ENCODE measurements around the gene LRTM1.

The LRTM1 gene

DNA sequence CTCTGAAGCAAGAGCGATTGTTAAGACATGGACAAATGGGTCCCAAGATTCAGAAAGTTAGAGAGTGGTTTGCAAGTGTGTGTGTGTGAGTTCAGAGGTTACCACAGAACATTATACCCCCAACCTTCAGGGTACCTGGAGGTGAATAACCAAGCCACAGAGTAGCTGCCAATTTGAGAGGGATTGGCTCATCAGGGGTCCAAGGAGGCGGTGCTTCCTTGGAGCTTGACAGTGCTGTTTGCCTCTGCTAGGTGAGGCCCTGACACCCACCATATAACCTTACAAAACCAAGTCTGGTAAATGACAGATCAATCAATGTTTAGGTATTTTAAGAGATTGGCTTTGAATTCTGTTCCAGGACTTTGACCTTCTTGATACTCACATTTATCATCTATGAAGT lies 35.7 kb downstream of the LRTM1 start:
- H3K4me1 Mint-ChIP-seq (ENCODE audit: low read depth): no peaks in the 10 kb centered on the region
- no peak for DNase-seq
- no peak overlapping the region for H3K4me3 Mint-ChIP-seq
- H3K9me3 Mint-ChIP-seq: peaks cover 2% of the 10 kb centered on the region
- no peak overlapping the region for H3K27ac Mint-ChIP-seq
- H3K27me3 Mint-ChIP-seq: no peaks in the 10 kb centered on the region
- no peaks in the 10 kb centered on the region for H3K36me3 Mint-ChIP-seq (ENCODE audit: low read depth)

DNA sequence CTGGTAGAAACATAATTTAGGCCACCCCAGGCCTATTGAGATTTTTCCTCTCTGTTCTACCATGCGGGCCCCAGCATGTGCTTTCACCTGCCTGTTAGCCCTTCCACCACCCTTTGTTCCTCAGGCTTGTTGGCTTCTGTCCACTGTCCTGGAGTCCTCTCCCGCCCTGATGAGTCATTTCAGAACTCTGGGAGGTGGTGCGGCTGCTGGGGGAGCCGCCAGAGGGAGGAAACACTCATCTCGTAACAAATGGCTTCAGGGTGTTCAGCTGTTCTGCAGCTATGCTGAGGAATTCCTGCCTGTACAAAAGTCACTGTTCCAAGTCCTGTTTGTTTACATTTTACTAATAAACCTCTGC lies 36.3 kb downstream of the LRTM1 start:
- Mint-ChIP-seq H3K27me3 (no peaks in the 10 kb centered on the region), H3K9me3 (peaks cover 2% of the 10 kb centered on the region), H3K36me3 (ENCODE audit: low read depth) (no peaks in the 10 kb centered on the region), H3K4me1 (ENCODE audit: low read depth) (no peaks in the 10 kb centered on the region), H3K4me3 (no peak overlapping the region), H3K27ac (no peak overlapping the region)
- no peak for DNase-seq

DNA sequence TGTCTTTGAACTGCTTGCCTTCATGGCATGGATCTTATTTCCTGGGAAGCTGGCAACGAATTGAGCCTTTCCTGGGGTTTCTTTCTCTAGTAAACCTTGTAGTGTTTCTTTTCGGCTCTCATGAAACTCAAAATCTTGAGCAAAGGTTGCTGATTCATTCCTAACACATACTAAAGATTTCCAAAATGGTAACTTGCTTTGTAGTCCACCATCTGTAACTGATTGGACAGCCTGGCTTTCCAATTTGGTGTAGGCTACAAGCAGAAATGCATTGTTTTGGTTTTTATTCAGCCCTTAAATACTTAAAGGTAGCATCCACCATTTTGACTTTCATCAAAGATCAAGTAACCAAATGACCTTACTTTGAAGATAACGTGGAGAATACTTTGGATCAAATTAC lies 38.1 kb downstream of the LRTM1 start:
- Mint-ChIP-seq H3K9me3 (peaks cover 2% of the 10 kb centered on the region), H3K27ac (no peak overlapping the region), H3K27me3 (no peaks in the 10 kb centered on the region), H3K36me3 (ENCODE audit: low read depth) (no peaks in the 10 kb centered on the region), H3K4me1 (ENCODE audit: low read depth) (no peaks in the 10 kb centered on the region), H3K4me3 (no peak overlapping the region)
- no peak for DNase-seq

DNA sequence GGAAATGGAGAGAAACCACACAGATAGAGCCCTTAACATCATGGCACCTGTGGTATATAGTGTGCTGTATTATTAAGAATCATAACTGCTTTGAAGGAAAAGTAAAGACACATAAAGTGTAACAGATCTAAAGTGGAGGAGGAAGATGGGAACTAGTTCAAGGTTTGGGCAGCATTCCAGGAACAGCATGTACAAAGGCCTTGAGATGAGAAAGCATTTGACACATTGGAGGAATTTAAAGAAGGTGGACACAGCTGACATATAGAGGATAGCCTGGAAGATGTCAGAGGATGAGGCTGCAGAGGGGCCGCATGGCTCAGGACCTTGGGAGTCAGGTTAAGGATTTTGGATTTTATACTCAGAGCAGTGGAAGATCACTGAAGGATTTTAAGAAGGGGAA lies 39.0 kb downstream of the LRTM1 start:
- no peak for DNase-seq

DNA sequence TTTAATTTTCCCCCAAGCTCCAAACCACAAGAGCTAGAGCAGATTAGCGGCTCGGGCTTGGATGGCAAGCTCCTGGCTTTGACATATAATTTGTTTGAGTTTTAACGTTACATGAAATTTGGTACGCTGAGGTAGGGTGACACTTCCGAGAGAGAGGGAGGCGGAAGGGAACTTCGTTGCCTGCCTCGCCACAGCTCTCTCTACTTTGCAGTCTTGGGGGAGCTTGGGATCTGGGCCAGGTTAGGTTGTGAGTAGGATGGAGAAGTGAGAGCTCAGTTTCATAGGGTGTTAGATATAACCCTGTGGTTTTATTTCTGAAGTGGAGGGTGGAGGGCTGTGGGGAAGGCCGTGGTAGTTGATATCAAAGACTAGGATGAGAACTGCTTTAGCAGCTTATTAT lies 39.7 kb downstream of the LRTM1 start:
- no peak overlapping the region for H3K4me3 Mint-ChIP-seq
- H3K27ac Mint-ChIP-seq: no peak overlapping the region
- H3K36me3 Mint-ChIP-seq (ENCODE audit: low read depth): no peaks in the 10 kb centered on the region
- peaks cover 2% of the 10 kb centered on the region for H3K9me3 Mint-ChIP-seq
- DNase-seq: no peak
- H3K27me3 Mint-ChIP-seq: no peaks in the 10 kb centered on the region
- no peaks in the 10 kb centered on the region for H3K4me1 Mint-ChIP-seq (ENCODE audit: low read depth)

More for the DNA sequence above, 39.0 kb downstream of the LRTM1 start:
- Mint-ChIP-seq H3K27ac (no peak overlapping the region), H3K4me3 (no peak overlapping the region), H3K27me3 (no peaks in the 10 kb centered on the region), H3K4me1 (ENCODE audit: low read depth) (no peaks in the 10 kb centered on the region), H3K36me3 (ENCODE audit: low read depth) (no peaks in the 10 kb centered on the region), H3K9me3 (peaks cover 2% of the 10 kb centered on the region)

DNA sequence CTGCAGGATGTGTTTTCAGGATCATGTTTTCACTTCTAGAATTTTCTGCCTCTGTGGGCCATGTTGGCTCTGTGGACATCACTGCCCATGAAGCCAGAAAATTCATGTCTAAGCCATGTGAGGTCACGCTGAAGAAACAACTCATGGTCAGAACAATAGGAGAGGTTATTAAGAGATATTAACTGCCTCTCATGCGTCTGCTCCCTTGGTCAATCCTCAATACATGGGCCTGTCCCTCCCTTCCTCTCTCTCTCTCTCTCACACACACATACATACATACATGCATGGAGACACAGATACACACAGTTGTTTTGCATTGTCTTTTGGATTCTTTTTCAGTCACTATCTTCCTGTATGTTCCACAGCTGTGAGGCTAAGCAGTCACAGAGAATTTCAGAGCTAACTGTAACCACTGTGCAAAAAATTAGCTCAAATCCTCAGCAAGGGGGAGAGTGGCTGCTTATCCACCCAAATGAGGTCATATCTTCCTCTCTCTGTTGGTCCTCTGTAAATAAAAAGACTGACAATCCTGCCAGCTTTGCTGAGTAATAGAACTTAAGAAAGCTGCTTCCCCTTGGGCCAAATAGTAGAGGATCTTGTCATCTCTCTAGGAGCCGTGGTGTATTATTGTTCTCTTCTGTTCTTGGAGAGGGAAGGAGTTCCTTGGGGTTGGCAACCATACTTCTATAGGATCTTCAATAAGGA lies 45.6 kb downstream of the LRTM1 start:
- no peaks in the 10 kb centered on the region for H3K27me3 Mint-ChIP-seq
- no peaks in the 10 kb centered on the region for H3K9me3 Mint-ChIP-seq

DNA sequence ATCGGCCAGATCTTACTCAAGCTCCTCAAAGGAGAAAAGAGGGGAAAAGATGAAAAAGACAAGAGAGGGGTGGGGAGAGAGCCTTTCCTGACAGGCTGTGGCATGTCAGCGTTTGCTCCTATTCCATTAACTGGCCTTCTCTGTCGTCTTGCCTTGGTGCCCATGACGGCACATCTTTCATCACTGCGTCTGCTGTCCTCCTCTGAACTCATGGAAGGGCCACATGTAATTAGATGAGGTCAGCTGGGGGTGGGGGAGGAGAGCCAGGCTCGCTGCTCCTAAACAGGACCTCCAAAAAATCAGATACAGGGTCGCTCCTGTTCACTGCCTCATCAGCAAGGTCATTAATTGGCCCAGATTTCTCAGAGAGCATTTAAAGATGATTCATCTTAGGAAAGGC lies 49.7 kb downstream of the LRTM1 start:
- Mint-ChIP-seq H3K9me3 (peaks cover 3% of the 10 kb centered on the region), H3K4me3 (no peak overlapping the region), H3K4me1 (ENCODE audit: low read depth) (no peaks in the 10 kb centered on the region), H3K36me3 (ENCODE audit: low read depth) (no peaks in the 10 kb centered on the region), H3K27ac (no peak overlapping the region), H3K27me3 (no peaks in the 10 kb centered on the region)
- DNase-seq: no peak

More for the DNA sequence above, 45.6 kb downstream of the LRTM1 start:
- H3K4me3 Mint-ChIP-seq: no peak overlapping the region
- no peak overlapping the region for H3K27ac Mint-ChIP-seq
- H3K4me1 Mint-ChIP-seq (ENCODE audit: low read depth): no peaks in the 10 kb centered on the region
- no peak for DNase-seq
- no peaks in the 10 kb centered on the region for H3K36me3 Mint-ChIP-seq (ENCODE audit: low read depth)

DNA sequence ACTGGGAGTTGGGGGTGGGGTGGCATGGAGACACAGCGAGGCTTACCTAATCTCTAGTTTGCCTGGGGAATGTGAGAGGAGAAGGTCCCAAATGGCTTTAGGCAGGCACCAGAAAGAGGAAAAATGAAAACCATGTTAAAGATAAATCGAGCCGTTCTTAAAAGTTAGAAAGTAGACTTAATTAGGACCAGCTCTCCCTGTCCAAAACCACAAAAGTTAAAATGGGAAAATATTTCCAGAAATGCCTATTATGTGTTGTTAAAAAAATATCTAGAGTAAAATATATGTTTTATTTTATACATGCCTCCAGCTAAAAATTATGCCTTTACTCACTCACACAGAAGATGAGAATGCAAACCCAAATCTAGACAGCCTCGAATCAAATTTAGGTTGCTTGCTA lies 50.1 kb downstream of the LRTM1 start:
- no peaks in the 10 kb centered on the region for H3K4me1 Mint-ChIP-seq (ENCODE audit: low read depth)
- H3K4me3 Mint-ChIP-seq: no peak overlapping the region
- H3K27me3 Mint-ChIP-seq: no peaks in the 10 kb centered on the region

DNA sequence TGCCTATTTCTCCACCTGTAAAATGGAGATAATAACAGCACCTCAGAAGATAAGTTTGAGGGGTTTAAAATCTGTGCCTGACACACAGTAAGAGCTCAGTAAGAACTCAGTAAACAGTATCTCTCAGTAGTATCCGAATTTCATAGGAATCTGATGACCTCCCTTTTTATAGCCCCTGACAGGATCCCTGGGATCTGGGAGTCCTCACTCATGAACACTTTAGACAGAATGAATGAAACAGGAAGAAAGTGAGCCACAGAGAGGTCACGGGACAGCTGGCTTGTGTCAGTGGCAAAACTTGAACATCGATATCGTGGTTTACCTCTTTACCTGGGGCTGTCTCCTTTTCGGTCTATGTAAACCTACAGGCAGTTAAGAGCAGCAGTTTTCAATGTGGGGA lies 51.2 kb downstream of the LRTM1 start:
- no peaks in the 10 kb centered on the region for H3K4me1 Mint-ChIP-seq (ENCODE audit: low read depth)
- no peak overlapping the region for H3K27ac Mint-ChIP-seq
- H3K4me3 Mint-ChIP-seq: no peak overlapping the region
- DNase-seq: no peak
- peaks cover 3% of the 10 kb centered on the region for H3K9me3 Mint-ChIP-seq
- no peaks in the 10 kb centered on the region for H3K36me3 Mint-ChIP-seq (ENCODE audit: low read depth)
- no peaks in the 10 kb centered on the region for H3K27me3 Mint-ChIP-seq

More for the DNA sequence above, 50.1 kb downstream of the LRTM1 start:
- Mint-ChIP-seq H3K9me3 (peaks cover 3% of the 10 kb centered on the region), H3K27ac (no peak overlapping the region), H3K36me3 (ENCODE audit: low read depth) (no peaks in the 10 kb centered on the region)
- no peak for DNase-seq

DNA sequence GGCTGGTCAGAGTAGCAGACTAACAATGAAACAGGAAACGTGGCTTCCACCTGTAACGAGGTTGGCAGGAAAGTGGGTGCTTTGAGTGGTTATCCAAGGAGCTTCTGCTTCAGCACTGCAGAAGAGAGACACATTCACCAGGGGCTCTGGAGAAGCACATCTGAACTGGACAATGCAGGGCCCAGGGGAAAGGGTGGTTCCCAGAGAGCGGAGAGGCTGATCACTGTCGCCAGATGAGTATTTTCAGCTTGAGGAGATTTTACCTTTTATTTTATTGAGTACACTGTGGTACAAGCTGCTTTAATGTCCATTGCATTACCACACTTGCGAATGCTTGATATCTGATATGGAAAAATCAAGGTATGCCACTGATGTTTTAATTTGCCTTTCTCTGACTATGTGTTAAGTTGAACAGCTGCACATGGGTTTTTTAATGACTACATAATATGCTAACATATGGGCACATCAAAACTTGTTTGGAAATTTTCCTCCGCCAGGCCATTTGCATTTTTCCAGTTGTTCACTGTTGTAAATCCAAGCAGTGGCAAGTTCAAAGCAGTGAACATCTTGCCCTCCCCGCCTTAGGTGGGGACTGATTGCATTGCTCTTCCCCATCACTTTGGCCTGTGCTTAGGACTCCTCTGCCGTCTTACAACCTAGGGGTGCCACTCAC lies 52.1 kb downstream of the LRTM1 start:
- DNase-seq: no peak
- H3K27me3 Mint-ChIP-seq: no peaks in the 10 kb centered on the region
- H3K36me3 Mint-ChIP-seq (ENCODE audit: low read depth): no peaks in the 10 kb centered on the region
- peaks cover 3% of the 10 kb centered on the region for H3K9me3 Mint-ChIP-seq
- no peak overlapping the region for H3K4me3 Mint-ChIP-seq
- H3K4me1 Mint-ChIP-seq (ENCODE audit: low read depth): no peaks in the 10 kb centered on the region
- H3K27ac Mint-ChIP-seq: no peak overlapping the region

DNA sequence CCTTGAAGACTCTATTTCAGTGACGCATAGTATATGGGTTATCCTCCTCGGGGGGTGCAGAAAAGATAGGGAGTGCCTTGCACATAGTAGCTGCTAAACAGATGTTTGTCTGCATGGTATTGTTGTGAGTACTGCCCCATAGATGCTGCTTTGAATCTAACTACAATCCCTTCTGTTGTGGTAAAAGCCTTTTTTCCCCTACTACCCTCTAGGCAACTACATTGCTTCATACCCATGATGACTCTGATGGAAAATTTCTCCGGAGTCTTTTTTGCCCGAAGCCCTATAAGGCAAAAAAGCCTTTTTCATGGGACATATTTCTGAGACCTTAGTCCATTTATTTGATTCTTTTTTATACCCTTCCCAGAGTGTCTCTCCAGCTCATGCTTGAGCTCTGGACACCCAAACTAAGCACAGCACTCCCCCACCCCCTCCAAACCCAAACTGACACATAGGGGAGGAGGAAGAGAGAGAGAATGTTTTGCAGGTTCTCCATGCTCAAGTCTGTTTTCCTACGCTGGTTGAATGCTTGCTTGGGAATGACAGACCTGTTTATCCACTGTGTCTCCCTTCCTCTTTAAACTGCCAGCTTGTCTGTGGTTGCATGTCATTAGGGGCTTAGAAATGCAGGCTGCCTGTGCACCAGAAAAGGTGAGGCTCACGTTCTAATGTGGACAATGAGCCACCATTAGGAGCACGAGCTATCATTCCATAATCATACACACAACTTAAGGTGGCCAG lies 52.9 kb downstream of the LRTM1 start:
- DNase-seq: no peak
- no peaks in the 10 kb centered on the region for H3K36me3 Mint-ChIP-seq (ENCODE audit: low read depth)
- H3K9me3 Mint-ChIP-seq: peaks cover 3% of the 10 kb centered on the region
- no peak overlapping the region for H3K27ac Mint-ChIP-seq
- no peaks in the 10 kb centered on the region for H3K27me3 Mint-ChIP-seq
- no peak overlapping the region for H3K4me3 Mint-ChIP-seq
- H3K4me1 Mint-ChIP-seq (ENCODE audit: low read depth): no peaks in the 10 kb centered on the region

DNA sequence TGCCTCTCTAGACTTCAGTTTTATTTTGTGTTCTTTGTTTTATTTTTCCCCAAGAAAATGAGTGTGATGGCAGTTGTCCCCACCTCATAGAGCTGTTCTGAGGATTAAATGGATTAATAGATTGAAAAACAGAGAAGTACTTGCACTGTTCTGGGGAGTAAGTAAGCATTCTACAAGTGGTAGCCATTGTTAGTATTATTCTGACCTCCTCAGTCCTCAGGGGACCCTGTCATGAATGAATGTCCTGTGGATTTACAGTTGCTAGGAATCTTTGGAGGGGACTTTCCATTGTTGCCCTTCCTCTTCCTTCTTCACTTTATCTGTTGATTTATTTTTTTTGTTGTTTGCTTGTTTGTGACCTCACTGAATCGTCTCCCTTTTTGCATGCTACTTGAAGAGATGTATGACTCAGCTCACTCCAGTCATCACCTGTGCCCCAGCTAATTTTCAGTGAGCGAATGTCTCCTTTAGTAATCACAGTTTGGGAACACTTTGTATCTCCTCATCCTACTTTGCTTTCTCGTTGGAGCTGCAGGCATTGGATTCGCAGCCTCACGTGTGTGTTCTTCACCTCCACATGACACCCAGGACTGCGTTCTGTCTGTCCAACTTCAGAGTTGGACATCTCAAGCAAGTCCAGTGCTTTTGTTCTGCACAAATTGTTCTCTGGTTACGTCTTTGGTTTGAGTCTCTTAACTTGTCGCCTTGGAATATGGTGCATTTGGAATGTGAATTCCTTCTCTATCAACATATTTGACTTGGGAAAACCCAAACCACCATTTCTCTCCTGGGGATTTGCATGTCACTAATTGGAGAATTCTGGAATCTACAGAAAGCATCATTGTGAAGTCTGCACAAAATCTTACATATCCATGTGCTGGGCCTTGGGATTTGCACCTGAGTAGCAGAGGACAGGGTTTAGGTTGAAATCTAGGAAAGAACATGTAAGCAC lies 54.5 kb downstream of the LRTM1 start:
- no peak overlapping the region for H3K27ac Mint-ChIP-seq
- H3K36me3 Mint-ChIP-seq (ENCODE audit: low read depth): no peaks in the 10 kb centered on the region
- no peak for DNase-seq
- no peak overlapping the region for H3K4me3 Mint-ChIP-seq
- H3K27me3 Mint-ChIP-seq: no peaks in the 10 kb centered on the region
- H3K4me1 Mint-ChIP-seq (ENCODE audit: low read depth): no peaks in the 10 kb centered on the region
- H3K9me3 Mint-ChIP-seq: peaks cover 3% of the 10 kb centered on the region

DNA sequence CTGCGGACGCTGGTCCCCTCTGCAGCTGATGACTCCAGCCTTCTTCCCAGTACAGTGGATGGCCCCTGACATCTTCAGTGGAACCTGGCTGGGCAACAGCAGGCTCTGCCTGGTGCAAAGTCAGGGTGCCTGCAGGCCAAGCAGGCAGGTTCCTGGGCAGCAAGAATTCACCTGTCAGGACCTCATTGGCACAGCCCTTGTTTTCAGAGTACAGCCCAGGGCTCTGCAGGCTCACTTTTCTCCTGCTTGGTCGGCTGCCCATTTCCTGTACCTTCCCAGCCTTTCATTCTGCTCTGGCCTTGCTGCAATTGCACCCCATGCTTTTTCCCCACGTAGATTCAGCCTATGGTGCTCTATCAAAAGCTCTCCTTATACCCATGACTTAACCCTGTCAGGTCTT lies 56.0 kb downstream of the LRTM1 start:
- Mint-ChIP-seq H3K27ac (no peak overlapping the region), H3K4me3 (no peak overlapping the region), H3K36me3 (ENCODE audit: low read depth) (no peaks in the 10 kb centered on the region), H3K27me3 (no peaks in the 10 kb centered on the region), H3K9me3 (peaks cover 3% of the 10 kb centered on the region), H3K4me1 (ENCODE audit: low read depth) (no peaks in the 10 kb centered on the region)
- DNase-seq: no peak

DNA sequence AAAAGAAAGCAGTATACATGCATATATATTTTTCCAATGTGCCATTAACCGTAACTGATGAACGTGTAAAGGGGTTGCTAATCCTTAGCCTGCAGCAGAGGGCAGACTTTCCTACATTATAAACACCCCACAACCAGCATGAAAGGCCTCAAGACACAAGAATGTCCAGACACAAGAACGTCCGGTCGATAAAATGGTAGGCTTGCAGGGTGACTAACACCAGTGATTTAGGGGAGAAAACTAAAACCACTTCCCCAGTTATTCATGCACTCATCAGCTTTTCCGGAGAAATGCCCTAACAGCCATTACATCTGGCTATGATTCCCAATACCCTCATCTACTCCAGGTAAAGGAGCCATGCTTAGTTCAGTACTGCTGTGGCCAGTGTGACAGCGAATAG lies 57.4 kb downstream of the LRTM1 start:
- no peaks in the 10 kb centered on the region for H3K9me3 Mint-ChIP-seq
- DNase-seq: no peak
- no peaks in the 10 kb centered on the region for H3K4me1 Mint-ChIP-seq (ENCODE audit: low read depth)
- no peaks in the 10 kb centered on the region for H3K27me3 Mint-ChIP-seq
- no peaks in the 10 kb centered on the region for H3K36me3 Mint-ChIP-seq (ENCODE audit: low read depth)
- no peak overlapping the region for H3K4me3 Mint-ChIP-seq
- H3K27ac Mint-ChIP-seq: no peak overlapping the region
